H9 (cell line): ENCODE measurements around the gene KRTAP4-9. TPM values are rescaled to one million over a fixed set of nuclear protein-coding genes. Genes with fewer than 3 reads are reported as not detected.

Source experiments
- DNase-seq: peaks from one replicate; pipeline ENCODE4 v3.0.0-alpha.2; 2017
- H2AFZ ChIP-seq: one replicate; pipeline ENCODE4 v1.6.1; 2013; ENCODE audit warnings: mild to moderate bottlenecking, low read length, control low read depth, moderate library complexity
- H2AK5ac ChIP-seq: 2 replicates; pipeline ENCODE4 v1.6.1; 2013; ENCODE audit warnings: low read length, control low read depth, mixed read lengths; ENCODE audit not compliant: insufficient read length
- H2BK120ac ChIP-seq: one replicate; pipeline ENCODE4 v1.6.1; 2013; ENCODE audit warnings: low read depth, mild to moderate bottlenecking, low read length, control low read depth, inconsistent platforms; ENCODE audit not compliant: poor library complexity, severe bottlenecking
- H2BK12ac ChIP-seq: 2 replicates; pipeline ENCODE4 v1.6.1; 2013; ENCODE audit warnings: low read length, control low read depth, mixed read lengths, low read depth; ENCODE audit not compliant: insufficient read length
- H2BK15ac ChIP-seq: 2 replicates; pipeline ENCODE4 v1.6.1; 2013; ENCODE audit warnings: low read depth, low read length, control low read depth
- H2BK20ac ChIP-seq: one replicate; pipeline ENCODE4 v1.6.1; 2013; ENCODE audit warnings: low read depth, mild to moderate bottlenecking, low read length, control low read depth, inconsistent platforms; ENCODE audit not compliant: poor library complexity, severe bottlenecking
- H2BK5ac ChIP-seq: 2 replicates; pipeline ENCODE4 v1.6.1; 2013; ENCODE audit warnings: low read length, control low read depth, mixed read lengths; ENCODE audit not compliant: insufficient read length
- H3K14ac ChIP-seq: 2 replicates; pipeline ENCODE4 v1.6.1; 2013; ENCODE audit warnings: low read length, control low read depth; ENCODE audit not compliant: insufficient read depth
- H3K18ac ChIP-seq: 2 replicates; pipeline ENCODE4 v1.6.1; 2013; ENCODE audit warnings: low read depth, mild to moderate bottlenecking, mixed read lengths, low read length, control low read depth; ENCODE audit not compliant: insufficient read length
- H3K23ac ChIP-seq: 2 replicates; pipeline ENCODE4 v1.6.1; 2013; ENCODE audit warnings: low read length, control low read depth, mixed read lengths, low read depth; ENCODE audit not compliant: insufficient read length
- H3K23me2 ChIP-seq: 2 replicates; pipeline ENCODE4 v1.6.1; 2013; ENCODE audit warnings: low read depth, mild to moderate bottlenecking, mixed read lengths, low read length, control low read depth; ENCODE audit not compliant: insufficient read length, poor library complexity, severe bottlenecking
- H3K27ac ChIP-seq: 2 replicates; pipeline ENCODE4 v1.5.1; 2013; ENCODE audit warnings: low read length, control low read depth, mixed read lengths, low read depth; ENCODE audit not compliant: insufficient read length
- H3K27me3 ChIP-seq: 2 replicates; pipeline ENCODE4 v1.6.1; 2013; ENCODE audit warnings: low read length, control low read depth, inconsistent platforms; ENCODE audit not compliant: insufficient read depth
- H3K4ac ChIP-seq: 2 replicates; pipeline ENCODE4 v1.6.1; 2013; ENCODE audit warnings: low read depth, mild to moderate bottlenecking, control low read depth, inconsistent platforms, low read length, moderate library complexity
- H3K4me1 ChIP-seq: 2 replicates; pipeline ENCODE4 v1.6.1; 2013; ENCODE audit warnings: low read length, control low read depth, inconsistent platforms; ENCODE audit not compliant: insufficient read depth
- H3K4me2 ChIP-seq: 2 replicates; pipeline ENCODE4 v1.6.1; 2013; ENCODE audit warnings: low read length, control low read depth, mixed read lengths; ENCODE audit not compliant: insufficient read length, insufficient read depth
- H3K56ac ChIP-seq: 2 replicates; pipeline ENCODE4 v1.6.1; 2013; ENCODE audit warnings: low read depth, mild to moderate bottlenecking, mixed read lengths, low read length, control low read depth; ENCODE audit not compliant: insufficient read length
- H3K79me1 ChIP-seq: 2 replicates; pipeline ENCODE4 v1.6.1; 2013; ENCODE audit warnings: low read depth, mild to moderate bottlenecking, moderate library complexity, low read length, control low read depth, inconsistent platforms; ENCODE audit not compliant: insufficient read depth, poor library complexity, severe bottlenecking
- H3K79me2 ChIP-seq: 2 replicates; pipeline ENCODE4 v1.6.1; 2013; ENCODE audit warnings: low read length, control low read depth, inconsistent platforms; ENCODE audit not compliant: insufficient read depth
- H3K9ac ChIP-seq: 2 replicates; pipeline ENCODE4 v1.6.1; 2013; ENCODE audit warnings: low read length, control low read depth, mixed read lengths; ENCODE audit not compliant: insufficient read length; ENCODE audit errors: extremely low read depth
- H3K9me3 ChIP-seq: one replicate; pipeline ENCODE4 v1.6.1; 2013; ENCODE audit warnings: low read depth, low read length, inconsistent platforms; ENCODE audit not compliant: control insufficient read depth
- H3T11ph ChIP-seq: one replicate; pipeline ENCODE4 v1.6.1; 2013; ENCODE audit warnings: mild to moderate bottlenecking, low read length, control low read depth, inconsistent platforms
- H4K20me1 ChIP-seq: one replicate; pipeline ENCODE4 v1.6.1; 2013; ENCODE audit not compliant: control insufficient read depth, insufficient read length, insufficient read depth
- H4K5ac ChIP-seq: 2 replicates; pipeline ENCODE4 v1.6.1; 2013; ENCODE audit warnings: low read depth, mild to moderate bottlenecking, mixed read lengths, low read length, control low read depth; ENCODE audit not compliant: insufficient read length
- H4K8ac ChIP-seq: replicated peaks from 2 replicates; pipeline ENCODE4 v1.6.1; 2013; ENCODE audit warnings: low read length, control low read depth, mixed read lengths, low read depth; ENCODE audit not compliant: insufficient read length
- H4K91ac ChIP-seq: 2 replicates; pipeline ENCODE4 v1.6.1; 2013; ENCODE audit warnings: low read depth, mild to moderate bottlenecking, moderate library complexity, mixed read lengths, low read length, control low read depth; ENCODE audit not compliant: insufficient read length
- H3K27ac Mint-ChIP-seq, 3 experiments: 2 replicates in 2 of 3; 3 replicates in 1 of 3; pipeline ENCODE4 v1.8.0; 2020 to 2021; ENCODE audit warnings: mixed read lengths in 3 of 3, mild to moderate bottlenecking in 1 of 3, moderate library complexity in 1 of 3
- H3K27me3 Mint-ChIP-seq: 2 replicates; pipeline ENCODE4 v1.8.0; 2021; ENCODE audit warnings: low read depth, mild to moderate bottlenecking, moderate library complexity, mixed read lengths
- H3K36me3 Mint-ChIP-seq, 3 experiments: 2 replicates in 2 of 3; 3 replicates in 1 of 3; pipeline ENCODE4 v1.8.0; 2020 to 2021; ENCODE audit warnings: low read depth in 3 of 3, mixed read lengths in 3 of 3; ENCODE audit not compliant: insufficient read depth in 1 of 3
- H3K4me1 Mint-ChIP-seq, 2 experiments: 2 replicates each; pipeline ENCODE4 v1.8.0; 2020; ENCODE audit warnings: mixed read lengths in 2 of 2
- H3K4me3 Mint-ChIP-seq, 2 experiments: 2 replicates in 1 of 2; 3 replicates in 1 of 2; pipeline ENCODE4 v1.8.0; 2020 to 2021; ENCODE audit warnings: mild to moderate bottlenecking in 2 of 2, mixed read lengths in 2 of 2, moderate library complexity in 1 of 2
- H3K9me3 Mint-ChIP-seq, 2 experiments: 2 replicates in 1 of 2; 3 replicates in 1 of 2; pipeline ENCODE4 v1.8.0; 2020; ENCODE audit warnings: mild to moderate bottlenecking in 2 of 2, mixed read lengths in 2 of 2, moderate library complexity in 1 of 2
- WGBS: extraction: QIAGEN DNeasy Blood & Tissue Kit; methylation state at CpG from one replicate; pipeline ENCODE4 v1.1.7; 2013; ENCODE audit warnings: missing lambda C conversion rate, low lambda C conversion rate, mixed read lengths; ENCODE audit not compliant: insufficient read length; ENCODE audit errors: extremely low coverage; 5-methylcytosine and 5-hydroxymethylcytosine counted together
- total RNA-seq: library from RNA; stranded (reverse); gene quantifications from 2 replicates; pipeline ENCODE4 v1.2.1, GENCODE V29; 2021
- TF ChIP-seq, protein P1 (sequence below): fragments of 200-600 bp; sonication (generic); conservative IDR thresholded peaks from 3 replicates; pipeline ENCODE4 v1.8.0; 2021; ENCODE audit warnings: antibody characterized with exemption, mild to moderate bottlenecking

The KRTAP4-9 gene
- total RNA-seq, 1 experiment from 2014 or later, result not detected

DNA sequence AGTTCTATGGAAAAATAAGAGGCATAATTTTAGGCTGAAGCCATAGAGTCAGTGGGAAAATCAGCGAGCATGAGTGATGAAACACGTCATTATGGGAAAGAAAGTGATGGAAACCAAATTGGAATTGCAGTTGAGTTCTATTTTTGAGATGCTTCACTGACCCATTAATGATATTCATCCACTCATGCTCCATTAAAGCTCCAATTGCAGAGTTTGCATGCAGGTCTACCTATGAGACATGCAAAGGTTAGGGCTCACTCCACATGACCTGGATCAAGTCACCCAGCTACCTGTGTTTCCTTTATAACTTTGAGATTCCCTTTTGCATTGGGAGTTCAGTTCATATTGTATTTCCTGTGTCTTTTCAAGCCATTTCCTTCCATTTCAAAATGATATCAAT, 31.5 kb upstream of the KRTAP4-9 start:
- no CpG with 5 or more reads among the region's 2 CpGs for WGBS
- Histone ChIP-seq H3T11ph (no peak overlapping the region), H3K27me3 (no peaks in the 10 kb centered on the region), H3K9me3 (no peaks in the 10 kb centered on the region), H2BK120ac (no peak overlapping the region), H4K5ac (no peak overlapping the region), H3K79me1 (no peaks in the 10 kb centered on the region), H3K56ac (no peak overlapping the region), H2AFZ (no peak overlapping the region), H2BK15ac (no peak overlapping the region), H3K23me2 (no peaks in the 10 kb centered on the region), H3K79me2 (no peaks in the 10 kb centered on the region), H3K4me1 (no peaks in the 10 kb centered on the region), H4K8ac (no peak overlapping the region), H3K23ac (no peak overlapping the region), H3K18ac (no peak overlapping the region), H4K20me1 (no peaks in the 10 kb centered on the region), H2BK5ac (no peak overlapping the region), H2AK5ac (no peak overlapping the region), H2BK12ac (no peak overlapping the region), H3K14ac (no peak overlapping the region), H4K91ac (no peak overlapping the region), H3K4ac (no peak overlapping the region), H3K27ac (no peak overlapping the region), H3K4me2 (no peak overlapping the region), H3K9ac (no peak overlapping the region), H2BK20ac (no peak overlapping the region)
- no peak for DNase-seq
- Mint-ChIP-seq H3K27ac (no peak overlapping the region), H3K4me1 (no peaks in the 10 kb centered on the region), H3K9me3 (no peaks in the 10 kb centered on the region; a peak in 1 of 5 replicates), H3K27me3 (no peaks in the 10 kb centered on the region; the same call in none of the 2 replicates), H3K4me3 (no peak overlapping the region), H3K36me3 (no peaks in the 10 kb centered on the region)
- TF ChIP-seq, protein P1, sequence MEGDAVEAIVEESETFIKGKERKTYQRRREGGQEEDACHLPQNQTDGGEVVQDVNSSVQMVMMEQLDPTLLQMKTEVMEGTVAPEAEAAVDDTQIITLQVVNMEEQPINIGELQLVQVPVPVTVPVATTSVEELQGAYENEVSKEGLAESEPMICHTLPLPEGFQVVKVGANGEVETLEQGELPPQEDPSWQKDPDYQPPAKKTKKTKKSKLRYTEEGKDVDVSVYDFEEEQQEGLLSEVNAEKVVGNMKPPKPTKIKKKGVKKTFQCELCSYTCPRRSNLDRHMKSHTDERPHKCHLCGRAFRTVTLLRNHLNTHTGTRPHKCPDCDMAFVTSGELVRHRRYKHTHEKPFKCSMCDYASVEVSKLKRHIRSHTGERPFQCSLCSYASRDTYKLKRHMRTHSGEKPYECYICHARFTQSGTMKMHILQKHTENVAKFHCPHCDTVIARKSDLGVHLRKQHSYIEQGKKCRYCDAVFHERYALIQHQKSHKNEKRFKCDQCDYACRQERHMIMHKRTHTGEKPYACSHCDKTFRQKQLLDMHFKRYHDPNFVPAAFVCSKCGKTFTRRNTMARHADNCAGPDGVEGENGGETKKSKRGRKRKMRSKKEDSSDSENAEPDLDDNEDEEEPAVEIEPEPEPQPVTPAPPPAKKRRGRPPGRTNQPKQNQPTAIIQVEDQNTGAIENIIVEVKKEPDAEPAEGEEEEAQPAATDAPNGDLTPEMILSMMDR, result no peak
